NCI-H1417 treated with DMSO at 0.1 percent for 48 hours (cell line): ENCODE results near the gene DGCR2.

ENCODE experiments used
- DNase-seq: peaks from one replicate; lab custom pipeline; 2025; lab: John Stamatoyannopoulos, UW

Gene DGCR2

GRCh38 chr22:19146215-19146968 is 24.2 kb upstream of the DGCR2 start:
- no peak for DNase-seq

DNA sequence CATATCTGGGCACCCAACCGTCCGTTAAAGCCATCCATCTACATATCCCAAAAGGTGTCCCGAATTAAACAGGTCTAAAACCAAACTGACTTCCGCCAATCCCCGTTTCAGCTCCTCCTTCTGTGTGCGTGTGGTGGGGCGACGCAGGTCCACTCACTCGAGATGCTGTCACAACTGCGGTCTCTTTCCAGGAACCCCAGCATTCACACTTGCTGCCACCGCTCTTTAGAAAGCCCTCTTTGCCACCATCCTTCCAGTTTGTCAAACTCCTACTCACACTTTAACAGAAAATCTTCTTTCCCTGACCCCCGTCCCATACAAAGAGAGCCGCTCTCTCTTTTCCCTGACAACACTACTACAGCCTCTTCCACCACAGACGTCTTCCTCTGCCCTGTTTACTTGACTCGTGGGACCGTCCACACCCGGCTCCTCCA is 21.8 kb upstream of the DGCR2 start:
- DNase-seq = no peak

DNA sequence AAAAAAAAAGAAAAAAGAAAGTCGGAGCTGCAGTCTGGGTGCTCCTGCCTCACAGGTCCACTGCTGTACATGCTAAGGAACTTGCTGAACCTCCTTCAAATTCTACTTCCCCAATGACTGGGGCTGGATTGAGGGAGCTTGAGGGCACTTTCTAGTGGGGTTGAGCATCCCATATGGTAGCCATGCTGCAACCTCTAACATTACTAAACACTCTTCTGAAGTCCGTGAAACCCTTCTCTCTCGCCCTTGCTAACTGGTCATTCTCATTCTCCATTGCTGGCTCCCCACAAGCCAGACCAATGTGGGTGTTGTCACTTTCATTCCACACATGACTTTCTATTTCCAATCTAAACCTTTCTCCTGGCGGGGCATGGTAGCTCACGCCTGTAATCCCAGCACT is 21.0 kb upstream of the DGCR2 start:
- no peak for DNase-seq

DNA sequence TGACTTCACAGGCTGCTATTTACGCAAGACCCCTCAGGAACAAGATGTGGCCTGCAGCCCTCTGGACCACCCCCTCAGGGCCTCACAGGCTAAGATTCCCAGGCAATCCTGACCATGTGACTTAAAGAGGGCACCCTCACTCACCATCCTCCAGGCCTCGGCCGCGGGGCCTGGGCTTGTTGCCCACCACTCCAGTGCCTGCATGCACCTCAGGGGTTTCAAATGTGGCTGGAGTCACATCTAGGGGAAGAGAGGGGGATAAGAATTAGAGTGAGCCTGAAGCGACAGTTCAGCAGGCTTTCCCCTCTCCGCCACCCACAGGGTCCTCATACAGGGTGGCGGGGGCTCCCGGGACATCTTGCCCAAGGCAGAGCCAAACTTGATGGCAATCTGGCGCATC is 20.2 kb upstream of the DGCR2 start:
- DNase-seq = no peak

DNA sequence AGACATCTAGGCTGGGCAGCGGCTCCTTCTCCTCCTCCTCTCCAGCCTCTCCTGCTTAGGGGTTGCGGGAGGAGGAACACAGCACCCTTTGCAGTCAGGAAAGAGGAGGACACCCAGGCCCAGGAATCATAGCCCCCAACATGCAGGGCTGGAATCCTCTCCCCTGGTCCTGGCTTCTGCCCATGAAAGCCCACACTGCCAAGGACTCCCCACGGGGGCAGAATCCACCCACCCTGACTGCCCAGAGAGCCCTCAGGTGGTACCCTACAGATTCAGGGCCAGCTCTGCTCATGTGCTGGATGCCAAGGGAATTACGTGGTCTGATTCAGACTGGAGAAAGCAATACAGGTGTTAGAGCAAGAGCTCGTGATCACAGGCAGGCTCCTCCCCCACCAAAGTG is 17.8 kb upstream of the DGCR2 start:
- no peak for DNase-seq

- no peak for DNase-seq
These were observed 16.8 kb upstream of the DGCR2 start for GRCh38 chr22:19139001-19139356.

- no peak for DNase-seq
These were observed 16.2 kb upstream of the DGCR2 start for GRCh38 chr22:19138217-19139000.

GRCh38 chr22:19137384-19138216 is 15.4 kb upstream of the DGCR2 start:
- no peak for DNase-seq

DNA sequence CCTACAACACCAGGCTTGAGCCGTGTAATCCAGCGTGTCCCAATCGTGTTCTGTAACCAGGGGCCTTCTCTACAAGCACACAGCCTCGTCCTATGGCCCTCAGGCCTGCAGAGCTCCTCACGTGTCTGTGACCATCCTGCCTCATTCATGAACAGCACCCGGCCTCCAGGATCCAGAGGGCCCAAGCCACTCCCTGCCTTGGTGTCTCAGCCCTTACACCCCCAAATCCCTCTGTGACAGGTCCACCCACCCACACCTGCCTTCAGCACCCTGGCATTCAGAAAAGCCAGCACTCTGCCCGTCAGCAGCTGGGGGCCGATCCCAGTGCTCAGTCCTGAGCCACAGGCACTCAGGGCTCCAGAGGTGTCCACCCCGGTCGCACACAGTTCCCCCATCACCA is 14.7 kb upstream of the DGCR2 start:
- no peak for DNase-seq

DNA sequence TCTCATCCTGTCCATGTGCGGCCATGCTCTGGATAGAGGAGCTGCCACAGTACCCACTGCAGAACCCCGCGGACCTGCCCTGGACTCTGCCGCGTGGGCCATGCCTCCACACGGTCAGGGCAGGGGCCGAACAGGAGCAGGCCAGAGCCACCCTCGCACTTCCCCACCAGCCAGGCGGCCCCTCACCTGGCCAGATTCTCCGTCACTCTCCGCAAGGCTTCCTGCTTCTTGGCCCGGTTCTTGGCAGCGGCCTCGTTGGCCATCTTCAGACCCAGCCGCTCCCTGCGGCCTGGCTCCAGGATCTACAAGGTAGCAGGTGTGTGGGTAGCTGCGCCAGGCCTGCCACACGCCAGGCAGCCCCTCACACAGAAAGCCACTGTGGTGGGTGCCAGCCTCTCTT is 12.7 kb upstream of the DGCR2 start:
- no peak for DNase-seq

- DNase-seq = no peak
These were observed 12.1 kb upstream of the DGCR2 start for GRCh38 chr22:19134176-19134831.

- no peak for DNase-seq
These were observed 11.3 kb upstream of the DGCR2 start for GRCh38 chr22:19133561-19133960.

DNA sequence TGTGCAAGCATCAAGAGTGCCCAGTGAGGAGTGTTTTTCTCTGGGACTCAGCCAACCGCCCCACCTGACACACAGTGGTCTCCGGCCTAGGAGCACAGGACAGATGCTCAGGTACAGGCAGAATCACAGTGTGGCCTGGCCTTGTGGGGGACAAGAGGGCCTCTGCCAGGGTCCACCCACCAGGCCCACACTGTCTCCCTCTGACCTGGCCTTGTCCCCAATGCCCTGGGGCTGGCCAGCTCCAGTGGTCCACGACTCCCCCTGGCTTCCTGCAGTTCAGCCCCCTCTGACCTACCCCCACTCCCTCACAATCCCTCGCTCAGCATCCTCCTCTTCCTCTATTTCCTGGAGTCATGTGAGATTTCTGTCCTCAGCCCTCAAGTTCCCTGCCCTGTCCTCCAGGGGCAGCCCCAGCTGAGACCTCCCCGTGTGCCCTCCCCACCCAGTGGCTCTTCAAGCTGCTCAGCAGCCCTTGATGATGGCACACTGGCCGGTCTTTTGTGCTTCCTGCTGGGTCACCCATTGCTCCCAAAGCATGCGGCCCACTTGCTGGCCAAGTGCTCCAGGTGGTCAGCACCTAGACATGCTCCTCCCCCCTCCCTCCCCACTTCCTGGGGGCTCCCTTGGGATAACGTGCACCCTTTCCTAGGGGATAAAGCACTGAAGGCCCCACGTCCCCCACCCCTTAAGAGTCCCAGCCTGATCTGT is 10.6 kb upstream of the DGCR2 start:
- DNase-seq = no peak

GRCh38 chr22:19132153-19132552 is 9.9 kb upstream of the DGCR2 start:
- DNase-seq = no peak

DNA sequence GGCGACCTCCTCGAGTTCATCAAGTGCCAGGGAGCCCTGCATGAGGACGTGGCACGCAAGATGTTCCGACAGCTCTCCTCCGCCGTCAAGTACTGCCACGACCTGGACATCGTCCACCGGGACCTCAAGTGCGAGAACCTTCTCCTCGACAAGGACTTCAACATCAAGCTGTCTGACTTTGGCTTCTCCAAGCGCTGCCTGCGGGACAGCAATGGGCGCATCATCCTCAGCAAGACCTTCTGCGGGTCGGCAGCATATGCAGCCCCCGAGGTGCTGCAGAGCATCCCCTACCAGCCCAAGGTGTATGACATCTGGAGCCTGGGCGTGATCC is 9.4 kb upstream of the DGCR2 start:
- no peak for DNase-seq

GRCh38 chr22:19130959-19131684 is 8.9 kb upstream of the DGCR2 start, which contains the start of gene TSSK2:
Gene TSSK2, plus strand, starts transcription at chr22:19131308. Its CDS starts 92 bp downstream, at chr22:19131400.
- DNase-seq = no peak

DNA sequence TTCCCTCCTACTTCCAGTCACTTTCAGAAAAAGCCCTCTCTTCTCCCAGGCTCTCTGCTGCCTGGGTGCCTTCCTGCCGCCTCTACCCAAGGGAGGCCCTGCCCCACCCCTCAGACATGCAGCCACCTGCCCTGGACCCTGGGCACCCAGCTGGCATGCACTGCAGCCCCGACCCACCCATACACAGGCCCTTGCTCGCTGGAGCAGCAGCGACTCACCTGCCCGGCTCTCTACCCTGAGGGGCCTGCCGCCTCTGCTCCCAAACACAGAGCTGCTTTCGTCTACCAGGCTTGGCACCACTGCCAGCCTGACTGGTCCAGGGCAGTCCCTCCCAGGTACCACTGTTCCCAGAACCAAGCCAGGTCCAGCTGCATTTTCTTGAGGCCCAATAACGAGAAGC is 7.7 kb upstream of the DGCR2 start:
- no peak for DNase-seq

DNA sequence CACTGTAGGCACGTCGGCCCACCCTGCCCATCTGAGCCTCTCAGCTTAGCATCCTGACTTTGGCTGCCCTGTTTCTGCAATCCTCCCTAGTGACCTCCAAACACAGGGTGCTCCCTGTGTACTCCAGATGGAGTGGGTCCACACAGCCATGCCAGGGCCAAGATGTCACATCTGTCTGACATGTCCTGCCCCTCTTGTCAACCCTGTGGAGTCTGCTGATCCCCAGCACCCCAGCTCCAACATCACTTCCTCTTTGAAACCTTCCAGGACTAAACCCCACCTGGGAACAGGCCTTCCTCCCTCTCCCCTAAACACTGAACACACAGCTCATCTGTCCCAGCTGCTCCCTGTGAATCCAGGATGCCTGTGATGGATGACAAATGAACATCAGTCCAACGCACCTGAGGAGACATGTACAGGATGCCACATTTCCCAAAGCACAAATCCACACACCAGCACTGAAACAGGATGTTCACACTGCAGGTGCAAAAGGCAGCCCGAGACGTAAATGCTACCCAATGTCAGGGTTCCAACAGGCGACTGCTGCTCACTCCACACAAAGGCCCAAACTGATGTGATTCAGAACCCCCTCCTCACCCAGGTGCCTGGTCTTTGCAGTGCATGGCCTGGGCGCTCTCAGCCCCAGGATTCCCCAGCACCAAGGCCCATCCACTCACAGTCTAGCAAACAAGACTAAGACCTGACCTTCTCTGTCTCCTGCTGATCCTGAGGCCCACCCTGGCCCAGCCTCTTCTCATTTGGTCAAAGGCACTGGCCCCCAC is 6.9 kb upstream of the DGCR2 start:
- DNase-seq = no peak

GRCh38 chr22:19128009-19128401 is 5.8 kb upstream of the DGCR2 start:
- no peak for DNase-seq
